ENCODE data around the gene CLIP4.

DNA sequence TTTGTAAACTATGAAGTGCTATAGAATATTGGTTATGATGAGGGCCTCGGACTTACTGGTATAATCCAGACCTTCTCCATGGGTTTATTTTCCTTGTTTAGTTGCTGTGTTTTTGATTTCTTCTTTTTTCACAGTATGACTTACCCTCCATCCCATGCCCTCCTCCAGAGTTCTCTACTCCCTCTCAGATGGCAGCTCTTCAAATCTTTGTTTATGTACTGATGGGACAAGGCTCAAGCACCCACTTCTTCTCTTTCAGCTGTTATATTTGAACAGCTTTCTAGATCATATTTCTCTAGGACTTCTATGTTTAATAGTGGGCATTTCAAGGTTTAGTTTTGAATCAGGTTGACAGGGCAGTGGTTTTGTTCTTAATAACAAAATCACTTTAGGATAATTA, 43.9 kb downstream of the CLIP4 start:
- TF ChIP-seq, protein P1, sequence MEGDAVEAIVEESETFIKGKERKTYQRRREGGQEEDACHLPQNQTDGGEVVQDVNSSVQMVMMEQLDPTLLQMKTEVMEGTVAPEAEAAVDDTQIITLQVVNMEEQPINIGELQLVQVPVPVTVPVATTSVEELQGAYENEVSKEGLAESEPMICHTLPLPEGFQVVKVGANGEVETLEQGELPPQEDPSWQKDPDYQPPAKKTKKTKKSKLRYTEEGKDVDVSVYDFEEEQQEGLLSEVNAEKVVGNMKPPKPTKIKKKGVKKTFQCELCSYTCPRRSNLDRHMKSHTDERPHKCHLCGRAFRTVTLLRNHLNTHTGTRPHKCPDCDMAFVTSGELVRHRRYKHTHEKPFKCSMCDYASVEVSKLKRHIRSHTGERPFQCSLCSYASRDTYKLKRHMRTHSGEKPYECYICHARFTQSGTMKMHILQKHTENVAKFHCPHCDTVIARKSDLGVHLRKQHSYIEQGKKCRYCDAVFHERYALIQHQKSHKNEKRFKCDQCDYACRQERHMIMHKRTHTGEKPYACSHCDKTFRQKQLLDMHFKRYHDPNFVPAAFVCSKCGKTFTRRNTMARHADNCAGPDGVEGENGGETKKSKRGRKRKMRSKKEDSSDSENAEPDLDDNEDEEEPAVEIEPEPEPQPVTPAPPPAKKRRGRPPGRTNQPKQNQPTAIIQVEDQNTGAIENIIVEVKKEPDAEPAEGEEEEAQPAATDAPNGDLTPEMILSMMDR (conservative IDR thresholded peaks at IDR 0.05; ENCODE audit: low read depth in 2 of 2) = no peak
- TF ChIP-seq POLR2AphosphoS5 (IDR thresholded peaks at IDR 0.05; ENCODE audit: low read depth) (no peak), EZH2phosphoT487 (IDR thresholded peaks at IDR 0.05; ENCODE audit: unreplicated experiment) (no peak), EZH2 (IDR thresholded peaks at IDR 0.05; ENCODE audit: low read depth, unreplicated experiment) (no peak), CREB1 (CRISPR knock-in tag; IDR thresholded peaks at IDR 0.05; ENCODE audit: low read depth) (no peak)
- TF ChIP-seq, protein P2, sequence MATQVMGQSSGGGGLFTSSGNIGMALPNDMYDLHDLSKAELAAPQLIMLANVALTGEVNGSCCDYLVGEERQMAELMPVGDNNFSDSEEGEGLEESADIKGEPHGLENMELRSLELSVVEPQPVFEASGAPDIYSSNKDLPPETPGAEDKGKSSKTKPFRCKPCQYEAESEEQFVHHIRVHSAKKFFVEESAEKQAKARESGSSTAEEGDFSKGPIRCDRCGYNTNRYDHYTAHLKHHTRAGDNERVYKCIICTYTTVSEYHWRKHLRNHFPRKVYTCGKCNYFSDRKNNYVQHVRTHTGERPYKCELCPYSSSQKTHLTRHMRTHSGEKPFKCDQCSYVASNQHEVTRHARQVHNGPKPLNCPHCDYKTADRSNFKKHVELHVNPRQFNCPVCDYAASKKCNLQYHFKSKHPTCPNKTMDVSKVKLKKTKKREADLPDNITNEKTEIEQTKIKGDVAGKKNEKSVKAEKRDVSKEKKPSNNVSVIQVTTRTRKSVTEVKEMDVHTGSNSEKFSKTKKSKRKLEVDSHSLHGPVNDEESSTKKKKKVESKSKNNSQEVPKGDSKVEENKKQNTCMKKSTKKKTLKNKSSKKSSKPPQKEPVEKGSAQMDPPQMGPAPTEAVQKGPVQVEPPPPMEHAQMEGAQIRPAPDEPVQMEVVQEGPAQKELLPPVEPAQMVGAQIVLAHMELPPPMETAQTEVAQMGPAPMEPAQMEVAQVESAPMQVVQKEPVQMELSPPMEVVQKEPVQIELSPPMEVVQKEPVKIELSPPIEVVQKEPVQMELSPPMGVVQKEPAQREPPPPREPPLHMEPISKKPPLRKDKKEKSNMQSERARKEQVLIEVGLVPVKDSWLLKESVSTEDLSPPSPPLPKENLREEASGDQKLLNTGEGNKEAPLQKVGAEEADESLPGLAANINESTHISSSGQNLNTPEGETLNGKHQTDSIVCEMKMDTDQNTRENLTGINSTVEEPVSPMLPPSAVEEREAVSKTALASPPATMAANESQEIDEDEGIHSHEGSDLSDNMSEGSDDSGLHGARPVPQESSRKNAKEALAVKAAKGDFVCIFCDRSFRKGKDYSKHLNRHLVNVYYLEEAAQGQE (IDR thresholded peaks at IDR 0.05; ENCODE audit: unreplicated experiment) = no peak
